Ishikawa (cell line): ENCODE measurements around the gene CISTR.

ENCODE experiments used
- CEBPB ChIP-seq: IDR thresholded peaks from 2 replicates; pipeline ENCODE4 v1.6.1; 2012
- CREB1 ChIP-seq: IDR thresholded peaks from 2 replicates; pipeline ENCODE4 v1.6.1; 2012; ENCODE audit warnings: low read depth
- EGR1 ChIP-seq: IDR thresholded peaks from 2 replicates; pipeline ENCODE4 v1.6.1; 2012
- EP300 ChIP-seq: IDR thresholded peaks from 2 replicates; pipeline ENCODE4 v1.6.1; 2012; ENCODE audit warnings: borderline replicate concordance
- FOXM1 ChIP-seq: IDR thresholded peaks from 2 replicates; pipeline ENCODE4 v1.6.1; 2012; ENCODE audit warnings: low read depth, borderline replicate concordance
- NFIC ChIP-seq: IDR thresholded peaks from 2 replicates; pipeline ENCODE4 v1.6.1; 2012
- RAD21 ChIP-seq: IDR thresholded peaks from 2 replicates; pipeline ENCODE4 v1.6.1; 2012; ENCODE audit warnings: low read depth
- REST ChIP-seq: IDR thresholded peaks from 2 replicates; pipeline ENCODE4 v1.6.1; 2012; ENCODE audit warnings: low read depth, mild to moderate bottlenecking
- TAF1 ChIP-seq: IDR thresholded peaks from 2 replicates; pipeline ENCODE4 v1.6.1; 2012; ENCODE audit warnings: low read depth, mild to moderate bottlenecking
- TCF12 ChIP-seq: IDR thresholded peaks from 2 replicates; pipeline ENCODE4 v1.6.1; 2012; ENCODE audit warnings: low read depth
- TEAD4 ChIP-seq: IDR thresholded peaks from 2 replicates; pipeline ENCODE4 v1.6.1; 2012
- USF1 ChIP-seq: IDR thresholded peaks from 2 replicates; pipeline ENCODE4 v1.6.1; 2012
- YY1 ChIP-seq: IDR thresholded peaks from 2 replicates; pipeline ENCODE4 v1.6.1; 2012; ENCODE audit warnings: low read depth
- ZBTB7A ChIP-seq: IDR thresholded peaks from 2 replicates; pipeline ENCODE4 v1.6.1; 2012; ENCODE audit warnings: low read depth
- TF ChIP-seq, protein P1 (sequence below): IDR thresholded peaks from 2 replicates; pipeline ENCODE4 v1.6.1; 2012

CISTR gene

GRCh38 chr12:53734425-53734824 lies 17.4 kb downstream of the CISTR start:
- TF ChIP-seq CREB1 (no peak), TEAD4 (no peak), USF1 (no peak), YY1 (no peak), RAD21 (no peak), EP300 (no peak), REST (no peak), NFIC (no peak), TCF12 (no peak), TAF1 (no peak), EGR1 (no peak), ZBTB7A (no peak), FOXM1 (no peak), CEBPB (no peak)
- TF ChIP-seq, protein P1, sequence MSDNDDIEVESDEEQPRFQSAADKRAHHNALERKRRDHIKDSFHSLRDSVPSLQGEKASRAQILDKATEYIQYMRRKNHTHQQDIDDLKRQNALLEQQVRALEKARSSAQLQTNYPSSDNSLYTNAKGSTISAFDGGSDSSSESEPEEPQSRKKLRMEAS = no peak

GRCh38 chr12:53733807-53734200 lies 18.0 kb downstream of the CISTR start:
- TF ChIP-seq RAD21 (no peak), REST (no peak), CREB1 (no peak), EGR1 (no peak), YY1 (no peak), USF1 (no peak), EP300 (no peak), FOXM1 (no peak), NFIC (no peak)
- TF ChIP-seq, protein P1 = no peak

DNA sequence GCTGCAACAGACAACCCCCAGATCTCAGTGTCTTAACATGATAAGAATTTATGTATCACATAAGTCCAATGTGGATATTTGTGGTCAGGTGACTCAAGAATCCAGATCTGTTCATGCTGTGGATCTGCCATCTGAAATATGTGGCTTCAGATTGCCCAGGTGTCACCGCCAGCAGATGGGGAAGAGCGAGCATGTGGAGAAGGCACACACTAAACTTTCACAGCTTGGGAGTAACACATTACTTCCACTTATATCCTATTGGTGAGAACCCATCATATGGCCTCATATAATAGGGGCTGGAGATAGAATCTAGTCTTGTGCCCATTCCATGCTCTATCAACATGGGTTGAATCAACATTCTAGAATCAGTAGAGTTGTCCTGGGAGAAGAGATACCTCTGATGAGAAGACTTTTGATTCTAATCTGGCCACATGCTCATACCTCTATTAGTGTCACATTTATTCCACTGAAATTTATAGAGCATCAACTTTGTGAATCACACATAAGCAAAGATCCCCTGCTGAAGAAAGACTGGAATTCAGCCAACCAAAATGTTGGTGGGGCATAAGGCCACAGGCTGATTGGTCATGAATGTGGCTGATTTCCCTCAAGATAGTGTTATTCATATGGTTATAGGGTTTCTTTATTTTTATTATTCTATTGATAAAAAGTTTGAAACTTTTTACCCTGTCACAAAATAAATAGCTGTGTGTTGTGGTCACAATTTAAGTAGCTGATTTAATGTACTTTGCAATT lies 18.6 kb downstream of the CISTR start:
- TF ChIP-seq CREB1 (no peak), USF1 (no peak), NFIC (no peak), TAF1 (no peak), REST (no peak), EGR1 (no peak), TEAD4 (no peak), CEBPB (no peak), EP300 (no peak), FOXM1 (no peak), RAD21 (no peak), TCF12 (no peak), ZBTB7A (no peak), YY1 (no peak)
- TF ChIP-seq, protein P1 = no peak

GRCh38 chr12:53729644-53730043 lies 22.1 kb downstream of the CISTR start:
- TF ChIP-seq TCF12 = no peak
- TF ChIP-seq EP300 = no peak
- no peak for TF ChIP-seq TAF1
- TF ChIP-seq USF1 = no peak
- no peak for TF ChIP-seq RAD21
